Renal cortex interstitium (tissue), 11 donors: ENCODE data around the gene GCK. TPM values are rescaled to one million over a fixed set of nuclear protein-coding genes. Genes with fewer than 3 reads are reported as not detected.

Experiments used
- DNase-seq, 11 donors: peaks; one replicate each; pipeline ENCODE4 v3.0.0-alpha.2; 2013; ENCODE audit warnings: low read depth in 9 of 11, low spot score in 4 of 11; ENCODE audit errors: extremely low read depth in 1 of 11
- polyA plus RNA-seq, 3 donors: library from polyadenylated mRNA; unstranded; fragments of 120-200 nt; gene quantifications; one replicate each; pipeline ENCODE4 v1.2.1, GENCODE V29; 2013; ENCODE audit not compliant: insufficient read length in 3 of 3

The GCK gene
- polyA plus RNA-seq, 3 donors, result 3.0 to 4.0 (median 3.7) TPM

DNA sequence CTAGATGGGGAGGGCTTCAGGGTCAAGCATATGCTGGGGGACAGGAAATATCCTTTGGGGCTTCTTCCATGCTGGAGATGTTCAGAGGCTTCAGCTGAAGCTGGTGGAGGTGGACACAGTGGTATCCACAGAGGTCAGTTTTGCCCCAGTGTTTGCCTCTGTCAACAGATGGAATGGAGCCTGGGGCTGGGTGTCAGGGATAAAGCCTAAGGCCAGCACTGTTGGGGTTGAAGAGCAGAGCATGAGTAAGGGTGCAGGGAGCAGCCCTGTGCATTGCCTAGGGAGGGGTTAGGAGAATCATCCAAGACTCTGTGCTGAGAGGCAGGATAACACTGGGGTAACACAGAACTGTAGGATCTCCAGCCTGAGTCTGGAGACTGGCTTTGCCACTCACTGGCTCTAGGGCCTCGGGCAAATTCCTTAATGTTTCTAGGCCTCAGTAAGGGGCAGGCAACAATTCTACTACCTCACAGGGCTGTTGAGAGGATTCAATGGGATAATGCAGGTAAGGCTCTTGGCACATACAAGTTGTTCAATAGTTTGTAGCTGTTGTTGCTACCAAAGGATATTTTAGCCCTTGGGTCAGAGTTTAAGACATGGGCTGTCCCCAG, 26.3 kb downstream of the GCK start:
- DNase-seq, result no peak

DNA sequence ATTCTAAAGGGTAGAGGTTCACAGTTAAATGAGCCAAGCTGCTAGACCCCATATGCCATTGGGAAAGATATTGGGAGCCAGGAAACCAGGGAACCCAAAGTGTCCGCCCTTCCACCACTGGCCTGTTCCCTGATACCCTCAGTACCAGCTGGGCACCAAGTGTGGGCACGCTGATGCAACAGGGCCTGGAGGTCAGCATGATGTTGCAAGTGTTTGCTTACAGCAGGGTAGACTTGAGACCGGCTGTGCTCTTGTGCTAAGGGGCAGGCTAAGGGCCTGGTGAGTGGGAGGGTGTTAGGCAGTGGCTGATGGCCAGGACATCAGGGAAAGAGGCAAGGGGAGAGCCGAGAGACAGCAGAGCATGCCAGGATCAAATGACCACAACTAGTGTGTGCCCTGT, 27.1 kb downstream of the GCK start:
- DNase-seq, result no peak

DNA sequence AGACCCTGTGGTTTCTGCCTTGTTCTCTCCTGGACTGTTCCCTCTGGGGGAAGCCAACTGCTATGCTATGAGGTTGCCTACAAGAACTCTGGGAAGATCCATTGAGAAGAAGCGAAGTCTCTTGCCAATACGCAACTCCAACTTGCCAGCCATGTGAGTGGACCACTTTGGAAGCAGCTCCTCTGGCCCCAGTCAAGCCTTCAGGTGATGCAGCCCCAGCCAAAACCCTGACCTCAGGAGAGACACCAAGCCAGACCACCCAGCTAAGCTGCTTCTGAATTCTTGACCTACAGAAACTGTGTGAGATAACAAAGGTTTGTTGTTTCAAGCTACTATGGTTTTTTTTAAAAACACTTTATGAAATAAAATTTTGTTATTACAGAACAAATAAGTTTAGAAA, 27.9 kb downstream of the GCK start:
- DNase-seq, result no peak

DNA sequence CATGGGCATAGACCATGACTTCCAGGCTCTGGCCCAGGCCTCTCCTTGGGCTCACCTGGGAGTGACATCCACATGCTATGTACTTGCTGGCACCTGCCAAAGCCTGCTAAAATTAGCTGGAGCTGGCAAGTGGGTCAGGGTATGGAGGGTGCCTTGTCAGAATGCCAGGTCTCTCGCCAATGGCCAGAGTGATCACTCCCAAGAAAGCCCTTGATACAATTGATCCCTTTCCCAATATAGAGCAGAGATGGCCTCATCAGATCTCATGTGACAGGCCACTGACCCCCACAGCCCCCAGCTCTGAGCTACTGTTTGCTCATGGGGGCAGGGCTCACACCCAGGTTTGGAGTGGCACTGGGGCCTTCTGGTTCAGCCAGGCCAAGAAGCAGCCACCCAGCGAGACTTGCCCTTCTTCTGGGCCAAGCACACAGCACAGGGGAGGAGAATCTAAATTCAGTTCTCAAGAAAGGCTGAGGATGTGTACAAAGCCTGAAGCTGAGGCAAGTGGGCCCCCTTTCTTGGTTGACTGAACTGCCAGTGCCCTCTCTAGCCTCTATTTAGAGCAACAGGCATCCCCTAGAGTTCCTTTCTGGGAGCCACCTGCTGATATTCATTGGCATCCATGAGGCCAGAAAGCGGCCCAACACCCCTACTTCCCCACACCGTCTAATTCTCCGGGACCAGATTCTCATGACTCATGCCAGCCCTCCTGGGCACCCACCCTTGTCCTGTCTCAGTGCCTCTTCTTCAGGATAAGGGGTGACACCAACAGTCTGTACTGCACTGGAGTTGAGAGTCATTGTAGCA, 29.2 kb downstream of the GCK start:
- DNase-seq, result no peak

DNA sequence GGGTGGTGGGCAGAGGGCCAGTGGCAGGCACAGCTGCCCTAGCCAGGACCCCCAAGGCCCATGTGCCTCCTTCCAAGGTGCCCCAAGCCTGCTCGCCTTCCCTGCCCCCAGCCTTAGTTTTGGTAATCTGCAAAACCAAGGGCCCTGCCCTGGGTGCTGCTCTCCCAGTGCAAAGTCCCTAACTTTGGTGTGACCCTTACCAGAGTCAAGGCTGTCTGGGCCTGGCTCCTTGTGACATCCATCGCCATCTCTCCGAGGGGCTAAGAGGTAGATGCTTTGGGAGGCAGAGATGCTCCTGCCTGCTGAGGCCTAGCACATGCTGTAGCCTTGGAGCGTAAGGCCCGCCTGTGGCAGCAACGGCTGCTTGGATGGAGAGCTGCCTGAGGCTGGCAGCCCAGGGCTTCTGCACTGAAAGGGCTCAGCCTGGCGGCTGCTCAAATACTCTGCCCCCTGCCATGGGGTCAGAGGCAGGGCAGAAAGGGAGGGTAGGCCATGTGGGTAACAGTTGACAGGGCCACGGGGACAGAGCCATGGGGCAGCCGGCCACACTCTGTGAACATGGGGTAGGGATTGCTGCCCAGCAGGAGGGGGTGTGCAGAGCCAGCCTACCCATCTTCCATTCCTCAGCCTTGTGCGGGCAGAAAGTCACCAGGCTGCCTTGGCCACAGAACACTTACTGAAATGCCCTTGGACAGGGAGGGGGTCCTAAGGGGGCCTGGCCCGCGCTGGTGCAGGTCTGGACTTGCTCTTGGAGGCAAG, 30.2 kb downstream of the GCK start:
- DNase-seq, result no peak

DNA sequence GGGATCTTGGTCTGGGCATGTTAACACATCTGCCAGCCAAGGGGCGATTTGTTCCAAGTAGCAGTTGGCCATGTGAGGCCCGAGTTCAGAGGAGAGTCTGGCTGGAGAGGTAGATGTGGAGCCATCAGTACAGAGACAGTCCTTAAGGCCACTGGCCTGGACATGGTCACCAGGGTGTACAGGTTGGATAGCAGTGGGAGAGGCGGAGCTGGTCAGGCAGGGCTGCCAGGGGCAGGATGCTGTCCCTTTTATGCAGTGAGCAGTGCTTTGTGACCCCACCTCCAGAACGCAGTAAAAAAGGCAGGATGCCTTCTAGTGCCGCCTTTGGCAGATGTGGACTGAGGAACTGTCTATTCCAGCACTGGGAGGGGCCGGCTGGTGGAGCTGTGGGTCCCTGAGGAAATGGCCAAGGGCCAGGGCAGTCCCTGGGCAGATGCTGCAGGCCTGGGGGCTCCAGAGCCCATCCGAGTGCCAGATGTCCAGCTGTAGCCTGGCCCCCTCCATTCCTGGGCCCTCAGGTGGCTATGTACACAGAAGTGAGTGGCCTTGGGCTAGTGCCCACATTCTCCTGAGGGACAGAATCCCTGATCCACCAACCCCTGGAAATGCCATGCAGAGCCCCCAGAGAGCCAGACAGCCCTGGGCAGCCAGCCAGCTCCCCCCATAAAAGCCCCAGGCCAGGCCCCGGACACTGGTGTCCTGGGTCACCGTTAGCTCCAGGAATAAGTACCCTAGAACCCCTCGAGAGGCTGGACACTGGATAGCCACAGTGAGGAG, 31.0 kb downstream of the GCK start:
- no peak for DNase-seq

DNA sequence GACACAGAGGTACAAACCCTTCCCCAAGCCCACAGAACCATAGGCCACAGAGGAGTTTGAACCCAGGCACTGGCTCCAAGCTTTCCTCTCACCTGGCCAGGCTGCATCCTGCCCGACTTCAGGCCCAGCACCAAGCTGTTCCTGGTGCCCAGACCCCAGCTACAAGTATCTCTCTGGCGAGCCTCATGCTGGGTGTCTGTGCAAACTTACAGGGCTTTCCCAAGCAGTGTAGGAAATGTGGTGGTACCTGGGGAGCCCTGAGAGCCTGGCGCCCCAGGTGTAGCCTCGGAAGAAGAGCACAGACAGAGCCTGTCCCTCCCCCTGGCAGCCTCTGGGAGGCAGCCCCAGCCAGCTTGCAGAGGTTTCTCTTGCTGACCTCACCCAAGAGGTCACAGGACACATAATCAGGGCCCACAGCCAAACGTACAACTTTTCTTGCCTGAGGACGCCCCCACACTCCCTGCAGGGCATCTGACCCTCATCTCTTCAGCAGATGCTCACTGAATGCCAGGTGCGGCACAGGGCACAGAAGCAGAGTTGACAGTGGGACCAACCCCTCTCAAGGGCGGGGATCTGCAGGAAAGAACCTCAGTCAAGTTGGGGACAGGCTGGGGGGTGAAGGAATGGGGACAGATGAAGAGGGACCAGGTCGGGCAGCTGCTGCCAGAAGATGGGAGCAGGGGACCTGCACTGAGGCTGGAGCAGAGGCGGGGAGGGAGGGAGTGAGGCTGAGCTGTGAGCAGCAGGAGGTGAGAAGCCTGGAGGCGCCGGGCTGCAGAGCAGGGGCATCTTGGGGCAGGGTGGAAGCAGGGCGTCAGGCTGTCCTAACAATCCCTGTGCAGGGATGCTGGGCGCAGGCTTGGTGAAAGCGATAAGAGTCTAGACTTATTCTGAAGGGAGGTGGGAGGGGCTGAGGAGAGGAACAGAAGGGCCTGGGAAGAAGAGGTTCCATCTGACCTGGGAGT, 31.8 kb downstream of the GCK start:
- no peak for DNase-seq

DNA sequence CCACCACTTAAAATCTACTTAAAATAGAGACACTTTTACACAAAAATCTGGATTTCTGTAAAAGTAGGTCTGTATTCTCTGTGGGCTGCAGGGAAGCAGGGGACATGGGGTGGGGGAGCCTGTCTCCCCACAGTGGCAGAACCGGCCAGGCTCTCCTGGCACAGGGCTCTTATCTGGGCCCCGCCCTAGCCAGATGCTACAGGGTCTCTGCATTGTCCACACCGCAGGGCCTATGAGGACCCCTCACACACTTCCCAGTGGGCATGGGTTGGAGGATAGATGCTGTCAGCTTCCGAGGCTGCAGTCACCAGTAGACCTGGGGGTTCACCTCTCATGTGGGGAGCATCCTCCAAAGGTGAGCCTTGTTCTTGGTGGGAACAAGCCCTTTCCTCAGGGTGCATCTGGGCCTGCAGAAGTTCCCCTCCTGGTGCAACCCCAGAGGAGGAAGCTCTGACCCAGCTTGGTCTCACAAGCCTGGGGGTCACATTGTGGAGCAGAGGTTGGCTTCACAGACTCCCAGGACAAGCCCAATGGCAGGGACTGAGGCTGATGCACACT, 32.7 kb downstream of the GCK start:
- no peak for DNase-seq

DNA sequence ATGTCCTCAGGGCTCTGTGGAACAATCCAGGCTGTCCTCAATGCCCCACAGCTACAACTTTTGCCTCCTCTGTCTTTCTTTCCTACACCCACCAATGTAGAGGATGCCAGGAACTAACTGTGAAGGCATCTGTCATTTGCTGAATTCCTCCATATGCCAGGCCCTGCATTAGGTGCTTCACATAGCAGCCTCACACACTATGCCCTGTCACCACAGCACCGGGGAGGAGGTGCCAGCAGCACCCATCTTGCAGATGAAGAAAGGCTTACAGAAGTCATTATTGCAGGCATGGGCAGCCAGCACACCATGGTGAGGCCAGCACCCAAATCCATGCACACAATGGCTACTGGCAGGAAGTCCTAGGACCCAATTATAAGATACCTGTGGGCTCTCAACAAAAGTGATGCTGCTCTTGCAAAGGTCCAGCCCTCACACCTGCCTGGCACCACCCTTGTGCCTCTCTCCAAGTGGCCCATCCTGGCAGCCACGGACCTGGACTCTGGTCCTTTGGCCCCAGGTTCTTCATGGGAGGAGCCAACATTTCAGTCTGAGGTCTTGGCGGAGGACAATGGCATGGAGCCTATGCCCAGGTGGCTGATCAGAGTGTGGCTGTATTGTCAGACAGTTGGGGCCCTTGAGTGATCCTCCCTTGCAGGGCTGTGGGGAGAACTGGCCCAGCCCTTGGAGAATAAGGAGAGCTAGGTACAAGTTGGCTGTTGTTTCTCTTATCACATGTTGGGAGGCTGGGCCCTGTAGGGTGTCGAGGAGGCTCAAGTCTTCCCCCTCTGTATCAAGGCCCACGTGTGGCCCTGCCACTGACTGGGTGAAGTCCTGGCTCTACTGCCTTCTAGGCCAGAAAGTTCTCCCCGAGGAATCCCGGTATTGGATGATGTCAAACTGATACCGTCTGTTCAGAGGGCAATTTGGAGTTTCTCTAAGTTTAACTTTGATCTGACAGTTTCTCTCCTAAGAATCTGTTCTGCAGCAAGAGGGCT, 33.8 kb downstream of the GCK start:
- no peak for DNase-seq

DNA sequence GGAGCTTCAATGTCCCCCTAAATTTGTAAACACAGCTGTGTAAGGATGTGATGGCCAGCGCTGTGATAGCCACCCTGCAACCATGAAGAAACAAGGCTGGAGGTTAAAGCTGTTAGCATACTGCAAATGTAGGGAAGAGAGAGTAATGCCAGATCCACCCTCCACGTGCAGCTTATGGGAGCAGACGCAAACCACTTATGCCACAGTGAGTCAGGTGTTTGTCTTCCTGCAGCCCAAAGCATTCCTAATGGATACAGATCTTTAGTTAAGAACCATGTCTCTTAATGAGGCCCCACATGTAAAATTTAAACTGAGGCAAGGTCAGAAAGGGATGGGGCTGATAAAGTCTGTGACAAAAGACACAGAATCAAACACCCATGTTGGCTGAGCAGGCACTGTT, 34.5 kb downstream of the GCK start:
- DNase-seq, result no peak

DNA sequence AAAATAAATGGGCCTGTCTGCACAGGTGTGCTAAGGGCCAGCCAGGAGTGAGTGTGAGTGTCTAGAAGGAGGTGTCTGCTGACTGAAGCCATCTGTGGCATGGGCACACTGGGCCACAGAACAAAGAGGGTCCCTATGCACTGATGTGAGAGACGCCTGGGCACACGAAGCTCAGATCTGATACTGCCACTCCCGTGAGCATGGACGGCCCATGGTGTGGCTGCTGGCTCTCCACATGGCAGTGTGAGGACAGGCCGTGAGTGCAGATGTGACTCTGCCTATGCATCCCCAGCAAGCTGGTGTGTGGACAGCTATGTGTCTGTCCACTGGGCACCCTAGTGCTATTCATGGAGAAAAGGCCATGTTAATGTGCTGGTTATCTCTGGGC, 35.3 kb downstream of the GCK start:
- DNase-seq, result no peak

DNA sequence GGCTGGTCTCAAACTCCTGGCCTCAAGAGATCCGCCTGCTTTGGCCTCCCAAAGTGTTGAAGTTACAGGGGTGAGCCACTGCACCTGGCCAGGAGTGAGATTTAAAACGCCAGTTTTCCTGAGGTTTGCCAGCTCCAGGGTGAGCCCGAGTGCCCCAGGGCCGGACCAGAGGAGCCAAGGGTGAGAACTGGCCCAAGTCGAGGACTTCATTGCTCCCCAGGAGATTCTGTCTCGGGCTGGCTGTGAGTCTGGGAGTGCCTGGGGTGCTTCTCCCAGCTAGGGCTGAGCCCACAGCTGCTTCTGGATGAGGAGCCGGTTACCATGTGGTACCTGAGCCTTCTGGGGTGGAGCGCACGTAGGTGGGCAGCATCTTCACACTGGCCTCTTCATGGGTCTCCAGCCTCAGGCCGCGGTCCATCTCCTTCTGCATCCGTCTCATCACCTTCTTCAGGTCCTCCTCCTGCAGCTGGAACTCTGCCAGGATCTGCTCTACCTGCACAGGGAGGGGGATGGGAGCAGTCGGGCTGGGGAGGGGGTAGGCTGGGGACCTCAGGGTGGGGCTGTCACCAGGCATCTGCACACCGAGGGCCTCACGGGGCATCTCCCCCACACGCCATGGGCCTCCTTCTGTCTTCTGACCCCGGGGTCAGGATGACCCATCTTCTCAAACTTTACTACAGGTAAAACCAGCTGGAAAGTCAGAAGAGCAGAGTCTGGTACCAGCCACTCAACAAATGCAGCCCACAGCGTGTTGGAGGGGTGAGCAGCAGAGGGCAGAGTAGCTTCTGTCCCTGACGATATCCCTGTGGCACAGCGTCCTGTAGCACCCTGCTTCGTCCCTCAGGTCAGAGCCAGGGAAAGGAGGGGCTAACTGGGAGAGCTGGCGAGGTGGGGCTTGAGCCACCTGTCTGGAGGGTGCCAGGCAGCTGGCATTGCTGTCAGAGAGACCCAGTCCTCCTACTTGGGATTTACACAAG, 36.0 kb downstream of the GCK start:
- no peak for DNase-seq

DNA sequence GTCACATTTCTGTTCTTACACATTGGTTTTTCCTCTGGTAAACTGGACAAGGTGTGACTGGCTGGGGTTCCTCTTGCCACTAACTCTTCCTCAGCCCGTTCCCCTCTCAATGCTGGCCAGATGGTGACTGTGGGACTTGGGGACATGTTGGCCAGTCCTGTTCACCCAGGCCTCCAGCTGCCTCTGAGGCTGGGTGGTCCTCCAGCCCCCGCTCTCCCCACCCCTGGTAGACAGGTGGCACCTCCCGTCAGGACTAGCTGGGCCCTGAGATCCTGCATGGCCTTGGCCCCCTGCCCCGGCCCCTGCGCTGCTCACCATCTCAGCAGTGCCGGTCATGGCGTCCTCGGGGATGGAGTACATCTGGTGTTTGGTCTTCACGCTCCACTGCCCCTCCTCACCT, 37.3 kb downstream of the GCK start:
- DNase-seq, result no peak

DNA sequence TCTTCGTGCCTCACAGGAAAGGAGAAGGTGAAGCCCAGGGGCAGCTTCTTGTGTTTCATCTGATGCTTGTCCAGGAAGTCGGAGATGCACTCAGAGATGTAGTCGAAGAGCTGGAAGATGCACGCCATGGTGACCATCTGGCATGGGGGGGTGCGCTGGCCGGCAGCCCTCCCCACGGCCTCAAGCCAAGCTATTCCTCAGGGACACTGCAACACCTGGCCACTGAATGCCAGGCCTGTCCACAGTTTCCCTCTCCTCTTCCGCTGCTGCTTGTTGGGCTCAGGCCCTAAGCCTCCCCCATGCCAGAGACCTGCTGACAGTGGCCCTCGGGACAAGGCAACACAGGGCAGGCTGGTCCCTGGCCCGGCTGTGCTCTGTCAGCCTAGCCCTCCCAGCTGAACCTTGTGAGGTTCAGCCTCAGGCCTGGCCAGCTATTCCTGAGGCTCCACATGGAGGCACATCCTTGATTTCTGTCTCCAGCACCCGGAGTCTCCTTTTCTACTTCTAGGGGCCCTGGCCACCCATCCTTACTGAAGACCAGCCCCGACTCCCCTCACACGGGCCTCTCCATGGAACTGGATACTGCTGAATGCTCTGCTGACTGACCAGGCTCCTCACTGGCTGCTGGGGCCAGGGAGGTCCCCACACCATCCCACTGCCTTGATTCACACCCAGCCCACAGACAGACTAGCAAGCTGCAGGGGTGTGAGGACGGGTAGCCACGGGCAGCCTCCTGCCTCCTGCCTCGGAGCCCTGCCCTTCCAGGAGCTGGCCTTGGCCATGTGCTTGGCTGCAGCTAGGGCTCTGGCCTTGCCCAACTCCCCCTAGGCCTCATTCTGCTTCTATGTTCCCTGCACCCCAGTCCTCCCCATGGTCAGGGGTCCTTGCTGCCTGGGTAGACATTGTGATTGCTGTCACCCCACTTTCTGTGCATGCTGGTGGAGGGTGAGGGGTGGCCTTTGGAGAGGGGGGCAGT, 38.0 kb downstream of the GCK start:
- no peak for DNase-seq

DNA sequence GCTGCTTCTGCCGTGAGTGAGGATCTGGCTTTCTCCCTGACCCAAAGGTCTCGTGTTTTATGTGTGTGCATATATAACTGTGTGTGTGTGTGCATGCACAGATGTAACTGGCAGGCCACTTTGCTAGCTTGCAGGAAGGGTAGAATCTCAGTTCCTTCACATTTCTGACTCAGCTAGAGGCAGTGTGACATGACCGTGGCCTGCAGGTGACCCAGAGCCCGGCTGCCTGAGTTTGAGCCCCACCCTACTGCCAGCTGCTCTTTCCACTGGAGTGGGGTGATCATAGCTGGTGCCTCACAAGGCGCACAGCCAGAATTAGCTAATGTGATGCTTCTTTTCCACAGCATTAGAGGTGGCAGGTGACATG, 38.8 kb downstream of the GCK start:
- no peak for DNase-seq
